ENCODE measurements around the gene TSPAN32. TPM values are rescaled to one million over a fixed set of nuclear protein-coding genes. Genes with fewer than 3 reads are reported as not detected.

Gene TSPAN32
- polyA plus RNA-seq, 1 experiment, result 0.42 TPM

- POLR2A ChIA-PET, result no interaction called here
- no peak for DNase-seq (ENCODE audit: low read depth)
- CTCF ChIA-PET, result interaction anchor here (1.0 kb wide), 1 partner anchor 15 kb away, joined by 3 read pairs; no protein-coding TSS in a partner anchor
- TF ChIP-seq CTCF (IDR thresholded peaks at IDR 0.05; ENCODE audit: insufficient read depth, low read depth, low read length), result no peak
- Histone ChIP-seq H3K4me3 (ENCODE audit: low read depth, low read length) (no peak overlapping the region), H3K27me3 (ENCODE audit: control insufficient read depth, insufficient read depth, low read length) (no peaks in the 10 kb centered on the region), H3K36me3 (ENCODE audit: control insufficient read depth, insufficient read depth, low read length) (no peaks in the 10 kb centered on the region)
Measured at GRCh38 chr11:2320568-2321310, 18.9 kb downstream of the TSPAN32 start.

- DNase-seq (ENCODE audit: low read depth), result no peak
- ChIA-PET POLR2A (no interaction called here), CTCF (interaction anchor here (1.0 kb wide), 1 partner anchor 15 kb away, joined by 3 read pairs; no protein-coding TSS in a partner anchor)
- Histone ChIP-seq H3K27me3 (ENCODE audit: control insufficient read depth, insufficient read depth, low read length) (no peaks in the 10 kb centered on the region), H3K36me3 (ENCODE audit: control insufficient read depth, insufficient read depth, low read length) (no peaks in the 10 kb centered on the region), H3K4me3 (ENCODE audit: low read depth, low read length) (no peak overlapping the region)
- TF ChIP-seq CTCF (IDR thresholded peaks at IDR 0.05; ENCODE audit: insufficient read depth, low read depth, low read length), result no peak
Measured at GRCh38 chr11:2321311-2321683, 19.5 kb downstream of the TSPAN32 start.

GRCh38 chr11:2325123-2325522 lies 23.3 kb downstream of the TSPAN32 start:
- no peak for DNase-seq (ENCODE audit: low read depth)
- no peak overlapping the region for H3K4me3 ChIP-seq (ENCODE audit: low read depth, low read length)
- no peak for TF ChIP-seq CTCF (IDR thresholded peaks at IDR 0.05; ENCODE audit: insufficient read depth, low read depth, low read length)
- no peaks in the 10 kb centered on the region for H3K36me3 ChIP-seq (ENCODE audit: control insufficient read depth, insufficient read depth, low read length)
- ChIA-PET CTCF (interaction anchor here (0.6 to 1.3 kb wide), 3 partner anchors 12 to 94 kb away, joined by 3 to 4 read pairs (median 3); no protein-coding TSS in a partner anchor), POLR2A (interaction anchor here (1.0 kb wide), 1 partner anchor 52 kb away, joined by 7 read pairs; the partner anchor contains the start of gene CD81)
- H3K27me3 ChIP-seq (ENCODE audit: control insufficient read depth, insufficient read depth, low read length), result no peaks in the 10 kb centered on the region

GRCh38 chr11:2325719-2326118 lies 23.9 kb downstream of the TSPAN32 start:
- POLR2A ChIA-PET, result interaction anchor here (1.0 kb wide), 1 partner anchor 51 kb away, joined by 7 read pairs; the partner anchor contains the start of gene CD81
- no peak for DNase-seq (ENCODE audit: low read depth)
- CTCF ChIA-PET, result interaction anchor here (1.3 kb wide), 1 partner anchor 12 kb away, joined by 3 read pairs; no protein-coding TSS in a partner anchor
- Histone ChIP-seq H3K36me3 (ENCODE audit: control insufficient read depth, insufficient read depth, low read length) (no peaks in the 10 kb centered on the region), H3K27me3 (ENCODE audit: control insufficient read depth, insufficient read depth, low read length) (no peaks in the 10 kb centered on the region), H3K4me3 (ENCODE audit: low read depth, low read length) (no peak overlapping the region)
- no peak for TF ChIP-seq CTCF (IDR thresholded peaks at IDR 0.05; ENCODE audit: insufficient read depth, low read depth, low read length)

GRCh38 chr11:2327032-2327431 lies 25.2 kb downstream of the TSPAN32 start:
- ChIA-PET POLR2A (no interaction called here), CTCF (no interaction called here)
- Histone ChIP-seq H3K4me3 (ENCODE audit: low read depth, low read length) (no peak overlapping the region), H3K27me3 (ENCODE audit: control insufficient read depth, insufficient read depth, low read length) (no peaks in the 10 kb centered on the region), H3K36me3 (ENCODE audit: control insufficient read depth, insufficient read depth, low read length) (no peaks in the 10 kb centered on the region)
- no peak for DNase-seq (ENCODE audit: low read depth)
- TF ChIP-seq CTCF (IDR thresholded peaks at IDR 0.05; ENCODE audit: insufficient read depth, low read depth, low read length), result no peak

Measured in BJ (cell line).